B cell (primary cell): ENCODE data around the gene UTP4. TPM values are rescaled to one million over a fixed set of nuclear protein-coding genes. Genes with fewer than 3 reads are reported as not detected.

Experiments used
- ATAC-seq: fragments of 200-7000 bp; cut with Tn5 transposase; one replicate; pipeline ENCODE4 v1.10.0; 2021; ENCODE audit warnings: low read depth, mild to moderate bottlenecking, moderate number of reproducible peaks, moderate library complexity
- CTCF ChIA-PET: fragments of 350-600 bp; sonication (Branson Sonifier 250); formaldehyde crosslinking; loops from one replicate; lab custom pipeline; 2021; ENCODE audit warnings: antibody characterized with exemption, inconsistent platforms; lab: Charles Lee
- POLR2A ChIA-PET: fragments of 350-600 bp; sonication (Branson Sonifier 250); formaldehyde crosslinking; loops from one replicate; lab custom pipeline; 2021; ENCODE audit warnings: antibody characterized with exemption; lab: Charles Lee
- DNase-seq: peaks from one replicate; pipeline ENCODE4 v3.0.0; 2013
- H2AFZ ChIP-seq: 2 replicates; pipeline ENCODE4 v1.6.1; 2012; ENCODE audit warnings: mild to moderate bottlenecking, low read depth, low read length; ENCODE audit not compliant: insufficient read depth, poor library complexity, severe bottlenecking
- H3K27ac ChIP-seq, 2 donors: 1 replicate in 1 of 2; 2 replicates in 1 of 2; pipeline ENCODE4 v1.5.1; 2012 to 2013; ENCODE audit warnings: low read length in 2 of 2, mild to moderate bottlenecking in 2 of 2, moderate library complexity in 1 of 2
- H3K27me3 ChIP-seq, 4 experiments: fragments of 200-600 bp in 1 of 4; sonication (generic) in 1 of 4; replicated peaks in 1 of 4; 1 replicate in 2 of 4; 2 replicates in 2 of 4; pipeline versions ENCODE4 v1.6.1 to v1.7.0; 2013 to 2016; ENCODE audit warnings: low read length in 3 of 4, mild to moderate bottlenecking in 2 of 4, mixed read lengths in 1 of 4, moderate library complexity in 1 of 4; ENCODE audit not compliant: insufficient read depth in 4 of 4, control insufficient read depth in 3 of 4; ENCODE audit errors: control extremely low read depth in 1 of 4
- H3K36me3 ChIP-seq, 2 experiments: replicated peaks in 1 of 2; 1 replicate in 1 of 2; 2 replicates in 1 of 2; pipeline versions ENCODE4 v1.6.1 to v1.7.1; 2013; ENCODE audit warnings: low read length in 1 of 2; ENCODE audit not compliant: insufficient read depth in 2 of 2, control insufficient read depth in 1 of 2; ENCODE audit errors: control extremely low read depth in 1 of 2, extremely low read depth in 1 of 2
- H3K4me1 ChIP-seq, 2 donors: fragments of 200-600 bp in 1 of 2; sonication (generic) in 1 of 2; 1 replicate in 1 of 2; 2 replicates in 1 of 2; pipeline versions ENCODE4 v1.5.1 to v1.6.1; 2013 to 2017; ENCODE audit warnings: low read length in 2 of 2; ENCODE audit not compliant: control insufficient read depth in 2 of 2, insufficient read depth in 2 of 2
- H3K4me2 ChIP-seq: replicated peaks from 2 replicates; pipeline ENCODE3; 2012; ENCODE audit warnings: mild to moderate bottlenecking, low read depth, low read length; ENCODE audit not compliant: poor library complexity, severe bottlenecking
- H3K4me3 ChIP-seq, 5 experiments: fragments of 200-600 bp in 1 of 5; sonication (generic) in 1 of 5; 1 replicate in 3 of 5; 2 replicates in 2 of 5; pipeline versions ENCODE4 v1.5.1 to v1.7.0; 2011 to 2016; ENCODE audit warnings: low read length in 4 of 5, mild to moderate bottlenecking in 4 of 5, low read depth in 2 of 5, control low read depth in 1 of 5, moderate library complexity in 1 of 5; ENCODE audit not compliant: insufficient read depth in 1 of 5; ENCODE audit errors: control extremely low read depth in 1 of 5, extremely low read depth in 1 of 5
- H3K79me2 ChIP-seq: fragments of 200-600 bp; sonication (generic); one replicate; pipeline ENCODE4 v1.6.0; 2016; ENCODE audit warnings: low read length; ENCODE audit not compliant: control insufficient read depth, insufficient read depth
- H3K9ac ChIP-seq: fragments of 200-600 bp; sonication (generic); 2 replicates; pipeline ENCODE4 v1.6.1; 2017; ENCODE audit warnings: mild to moderate bottlenecking, low read length, moderate library complexity
- H3K9me3 ChIP-seq, 3 donors: one replicate each; pipeline versions ENCODE4 v1.6.1 to v1.7.1; 2013; ENCODE audit warnings: low read length in 2 of 3; ENCODE audit not compliant: control insufficient read depth in 2 of 3, insufficient read depth in 1 of 3; ENCODE audit errors: control extremely low read depth in 1 of 3
- H4K20me1 ChIP-seq: 2 replicates; pipeline ENCODE4 v1.6.0; 2012; ENCODE audit warnings: mild to moderate bottlenecking, low read length; ENCODE audit not compliant: insufficient read depth, control insufficient read depth, poor library complexity, severe bottlenecking
- H3K27ac Mint-ChIP-seq: one replicate; pipeline ENCODE4 v1.8.0; 2021; ENCODE audit warnings: mixed read lengths
- H3K27me3 Mint-ChIP-seq: one replicate; pipeline ENCODE4 v1.8.0; 2021; ENCODE audit warnings: mixed read lengths
- H3K4me1 Mint-ChIP-seq: one replicate; pipeline ENCODE4 v1.8.0; 2021; ENCODE audit warnings: mixed read lengths
- H3K4me3 Mint-ChIP-seq: one replicate; pipeline ENCODE4 v1.8.0; 2021; ENCODE audit warnings: mixed read lengths
- H3K9me3 Mint-ChIP-seq: one replicate; pipeline ENCODE4 v1.8.0; 2022; ENCODE audit warnings: mixed read lengths; ENCODE audit not compliant: insufficient read depth
- CTCF ChIP-seq: fragments of 200-600 bp; IDR thresholded peaks from one replicate; pipeline ENCODE4 v1.8.0; 2022; ENCODE audit warnings: antibody characterized with exemption, mild to moderate bottlenecking
- EZH2 ChIP-seq: IDR thresholded peaks from 2 replicates; pipeline ENCODE4 v1.6.1; 2012; ENCODE audit warnings: borderline replicate concordance, low read depth, mild to moderate bottlenecking, moderate library complexity, low read length; ENCODE audit not compliant: insufficient read depth, poor library complexity, severe bottlenecking
- WGBS: methylation state at CpG from one replicate; pipeline ENCODE4 v1.1.5; 2013; ENCODE audit warnings: missing lambda C conversion rate; ENCODE audit not compliant: insufficient coverage; 5-methylcytosine and 5-hydroxymethylcytosine counted together
- intact Hi-C: fragments of 100-400 bp; cut with micrococcal nuclease; formaldehyde crosslinking; loops from one replicate; pipeline ENCODE4 v1.10.0; 2022
- polyA plus RNA-seq: library from polyadenylated mRNA; depleted of rRNA; stranded (reverse); fragments of >200 nt; gene quantifications from 2 replicates; pipeline ENCODE4 v1.2.3, GENCODE V29; 2012
- total RNA-seq, 2 donors: library from RNA; stranded (reverse); fragments of 120-200 nt in 1 of 2; gene quantifications; 1 replicate in 1 of 2; 2 replicates in 1 of 2; pipeline versions ENCODE4 v1.2.3 to v1.2.4, GENCODE V29; 2013 to 2022

Gene UTP4
- total and polyA plus RNA-seq, 2 donors (not counting 1 experiment from before 2014, with no cell fraction given): 24.3 to 30.1 TPM

DNA sequence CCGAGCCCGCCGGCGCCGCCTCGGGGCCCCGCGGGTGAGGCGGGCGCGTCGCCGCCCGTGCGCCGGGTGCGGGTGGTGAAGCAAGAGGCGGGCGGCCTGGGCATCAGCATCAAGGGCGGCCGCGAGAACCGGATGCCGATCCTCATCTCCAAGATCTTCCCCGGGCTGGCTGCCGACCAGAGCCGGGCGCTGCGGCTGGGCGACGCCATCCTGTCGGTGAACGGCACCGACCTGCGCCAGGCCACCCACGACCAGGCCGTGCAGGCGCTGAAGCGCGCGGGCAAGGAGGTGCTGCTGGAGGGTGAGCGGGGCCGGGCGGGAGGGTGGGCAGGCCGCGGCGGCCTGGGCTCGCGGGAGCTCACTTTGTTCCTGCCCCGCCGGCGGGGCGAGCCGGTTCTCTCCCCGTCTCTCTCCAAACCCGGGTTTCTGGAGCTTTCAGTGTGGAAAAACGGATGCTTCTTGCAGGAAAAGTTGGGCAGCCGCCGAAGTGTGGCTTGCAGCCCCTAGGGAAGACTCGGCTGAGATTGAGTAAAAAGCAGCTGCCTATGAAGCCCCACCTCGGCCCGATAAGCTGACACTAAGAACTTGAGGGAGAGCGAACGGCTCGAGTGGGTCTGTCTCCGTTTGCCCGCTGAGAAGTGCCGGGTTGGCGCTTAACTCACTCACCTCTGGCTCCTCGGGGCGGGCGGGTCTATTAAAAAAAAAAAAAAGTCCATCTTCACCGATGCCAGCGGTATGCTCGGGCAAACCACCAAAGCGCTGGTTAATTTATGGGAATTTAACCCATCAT, 55.2 kb downstream of the UTP4 start:
- ChIA-PET CTCF (interaction anchor here (1.2 to 2.8 kb wide), 7 partner anchors 30 to 340 kb away, joined by 3 to 22 read pairs (median 5); no protein-coding TSS in a partner anchor), POLR2A (interaction anchor here (0.5 to 1.4 kb wide), 5 partner anchors 29 to 944 kb away, joined by 3 to 10 read pairs (median 5); partner anchors contain the start of genes CHTF8 and UTP4)
- peak overlapping the region; percentile 77 for H3K9ac ChIP-seq
- H3K27ac ChIP-seq: no peak overlapping the region
- no peaks in the 10 kb centered on the region for H3K27me3 ChIP-seq
- peaks cover 13% of the 10 kb centered on the region for H4K20me1 ChIP-seq
- no peaks in the 10 kb centered on the region for H3K9me3 ChIP-seq
- no peaks in the 10 kb centered on the region for H3K27me3 Mint-ChIP-seq
- peaks cover 17 to 29% of the 10 kb centered on the region in 2 donors for H3K4me1 ChIP-seq
- intact Hi-C loops: loop anchor here (1.0 to 10.0 kb wide), 4 partner anchors 35 to 649 kb away; partner anchors contain the start of genes NFAT5, VPS4A and ZFP90
- peak overlapping the region; percentile 79 for H2AFZ ChIP-seq
- peak overlapping the region; percentile 89 for H3K27ac Mint-ChIP-seq
- H3K4me3 Mint-ChIP-seq: peak overlapping the region; percentile 93
- H3K4me1 Mint-ChIP-seq: peaks cover 32% of the 10 kb centered on the region
- under 1% methylated on average over 73 of the region's 76 CpGs for WGBS
- no peak for TF ChIP-seq CTCF
- no peak for TF ChIP-seq EZH2
- peak overlapping the region; percentile 84 for H3K4me2 ChIP-seq
- ATAC-seq: peak; percentile 16
- H3K79me2 ChIP-seq: peaks cover 8% of the 10 kb centered on the region
- peak overlapping the region; percentile 52 to 81 (median 76) for H3K4me3 ChIP-seq
- no peaks in the 10 kb centered on the region for H3K9me3 Mint-ChIP-seq
- DNase-seq: peak; percentile 69
- no peaks in the 10 kb centered on the region for H3K36me3 ChIP-seq

GRCh38 chr16:69188236-69188549, 55.7 kb downstream of the UTP4 start:
- ATAC-seq: no peak
- no CpG with 5 or more reads among the region's 5 CpGs for WGBS
- Histone ChIP-seq H4K20me1 (peaks cover 13% of the 10 kb centered on the region), H3K27ac (no peak overlapping the region), H3K9me3 (no peaks in the 10 kb centered on the region), H2AFZ (peak overlapping the region; percentile 79), H3K79me2 (peaks cover 8% of the 10 kb centered on the region), H3K9ac (peak overlapping the region; percentile 77), H3K4me1 (peaks cover 17 to 29% of the 10 kb centered on the region in 2 donors), H3K4me2 (peak overlapping the region; percentile 84), H3K4me3 (peak overlapping the region; percentile 52 to 81 (median 76)), H3K27me3 (no peaks in the 10 kb centered on the region), H3K36me3 (no peaks in the 10 kb centered on the region)
- H3K9me3 Mint-ChIP-seq: no peaks in the 10 kb centered on the region
- TF ChIP-seq CTCF: no peak
- no peak for DNase-seq
- CTCF ChIA-PET: interaction anchor here (1.3 to 2.8 kb wide), 4 partner anchors 30 to 98 kb away, joined by 4 to 22 read pairs (median 6); no protein-coding TSS in a partner anchor
- H3K27ac Mint-ChIP-seq: peak overlapping the region; percentile 86
- H3K4me1 Mint-ChIP-seq: peaks cover 32% of the 10 kb centered on the region
- POLR2A ChIA-PET: interaction anchor here (0.6 to 0.9 kb wide), 4 partner anchors 42 to 999 kb away, joined by 3 to 13 read pairs (median 8); no protein-coding TSS in a partner anchor
- H3K27me3 Mint-ChIP-seq: no peaks in the 10 kb centered on the region
- intact Hi-C loops: loop anchor here (5.0 to 10.0 kb wide), 2 partner anchors 36 to 377 kb away; partner anchors contain the start of gene NFAT5
- peak overlapping the region; percentile 93 for H3K4me3 Mint-ChIP-seq
